ENCODE measurements around the gene SCUBE1. TPM values are rescaled to one million over a fixed set of nuclear protein-coding genes. Genes with fewer than 3 reads are reported as not detected.

The SCUBE1 gene
- total and polyA plus RNA-seq, 2 experiments from 2014 or later, result 0.81 to 3.2 TPM

- Mint-ChIP-seq H3K27ac (no peak overlapping the region), H3K27me3 (ENCODE audit: insufficient read depth, low read depth, poor library complexity) (peaks cover 7% of the 10 kb centered on the region), H3K4me3 (no peak overlapping the region), H3K9me3 (no peaks in the 10 kb centered on the region), H3K36me3 (ENCODE audit: low read depth) (no peaks in the 10 kb centered on the region), H3K4me1 (peaks cover 3% of the 10 kb centered on the region; the same call in 1 of the 3 replicates)
- H2AFZ ChIP-seq, result 0 out of 2 replicates have a peak overlapping the region, but pooled peaks have one; percentile 63
- H3K27ac ChIP-seq (ENCODE audit: low read depth), result no peak overlapping the region
- H3K36me3 ChIP-seq (ENCODE audit: insufficient read depth), result no peaks in the 10 kb centered on the region
- no peaks in the 10 kb centered on the region for H3K27me3 ChIP-seq (ENCODE audit: insufficient read depth)
- ATAC-seq (no peak), DNase-seq (ENCODE audit: low spot score) (no peak)
- no peaks in the 10 kb centered on the region for H3K79me2 ChIP-seq (replicated peaks; ENCODE audit: insufficient read depth)
- H3K9me2 ChIP-seq (ENCODE audit: insufficient read depth), result no peaks in the 10 kb centered on the region
- H3K4me3 ChIP-seq, result no peak overlapping the region
- no peaks in the 10 kb centered on the region for H3K4me1 ChIP-seq (ENCODE audit: insufficient read depth)
- no peak overlapping the region for H3K4me2 ChIP-seq
- H3F3A ChIP-seq (replicated peaks; ENCODE audit: low read depth), result no peaks in the 10 kb centered on the region
- no peaks in the 10 kb centered on the region for H4K20me1 ChIP-seq (replicated peaks; ENCODE audit: insufficient read depth)
- TF ChIP-seq NANOG (IDR thresholded peaks at IDR 0.05; ENCODE audit: borderline replicate concordance) (no peak), CREB1 (CRISPR knock-in tag; IDR thresholded peaks at IDR 0.05; ENCODE audit: low read depth) (no peak), REST (IDR thresholded peaks at IDR 0.05; ENCODE audit: unreplicated experiment) (no peak), EZH2 (IDR thresholded peaks at IDR 0.05; ENCODE audit: low read depth, unreplicated experiment) (no peak), ETS1 (IDR thresholded peaks at IDR 0.05) (no peak), ZNF331 (CRISPR knock-in tag; IDR thresholded peaks at IDR 0.05; ENCODE audit: low read depth) (no peak), CTCF (conservative IDR thresholded peaks at IDR 0.05; ENCODE audit: low read depth in 2 of 2) (no peak), JUNB (IDR thresholded peaks at IDR 0.05; ENCODE audit: unreplicated experiment) (no peak), ZNF462 (CRISPR knock-in tag; IDR thresholded peaks at IDR 0.05) (no peak), ZNF114 (CRISPR knock-in tag; IDR thresholded peaks at IDR 0.05) (no peak), POLR2AphosphoS5 (IDR thresholded peaks at IDR 0.05; ENCODE audit: low read depth) (no peak), EZH2phosphoT487 (IDR thresholded peaks at IDR 0.05; ENCODE audit: unreplicated experiment) (no peak), STAT1 (IDR thresholded peaks at IDR 0.05; ENCODE audit: unreplicated experiment) (no peak)
Observed at GRCh38 chr22:43356881-43357280, 13.7 kb upstream of the SCUBE1 start.
